Glutamatergic neuron (in vitro differentiated cells): ENCODE results near the gene RAB12. TPM values are rescaled to one million over a fixed set of nuclear protein-coding genes. Genes with fewer than 3 reads are reported as not detected.

Source experiments
- DNase-seq: peaks from one replicate; pipeline ENCODE4 v3.0.0; 2022
- H3K27ac Mint-ChIP-seq: one replicate; pipeline ENCODE4 v1.8.0; 2020; ENCODE audit warnings: mild to moderate bottlenecking, mixed read lengths, inconsistent platforms; ENCODE audit not compliant: unreplicated experiment
- H3K27me3 Mint-ChIP-seq: one replicate; pipeline ENCODE4 v1.8.0; 2020; ENCODE audit warnings: mild to moderate bottlenecking, moderate library complexity, mixed read lengths, inconsistent platforms; ENCODE audit not compliant: unreplicated experiment
- H3K36me3 Mint-ChIP-seq: one replicate; pipeline ENCODE4 v1.8.0; 2020; ENCODE audit warnings: mild to moderate bottlenecking, mixed read lengths, inconsistent platforms; ENCODE audit not compliant: unreplicated experiment
- H3K4me1 Mint-ChIP-seq: one replicate; pipeline ENCODE4 v1.8.0; 2020; ENCODE audit warnings: mild to moderate bottlenecking, low read depth, mixed read lengths, inconsistent platforms; ENCODE audit not compliant: unreplicated experiment
- H3K4me3 Mint-ChIP-seq: one replicate; pipeline ENCODE4 v1.8.0; 2020; ENCODE audit warnings: mild to moderate bottlenecking, mixed read lengths, inconsistent platforms; ENCODE audit not compliant: unreplicated experiment
- H3K9me3 Mint-ChIP-seq: one replicate; pipeline ENCODE4 v1.8.0; 2020; ENCODE audit warnings: mild to moderate bottlenecking, moderate library complexity, mixed read lengths, inconsistent platforms; ENCODE audit not compliant: unreplicated experiment
- total RNA-seq: library from RNA; stranded (reverse); fragmentation: NEBNext Ultra II Directional; extraction: Animal tissue kit (Norgen Biotek cat#: 25700); gene quantifications from one replicate; pipeline ENCODE4 v1.2.1, GENCODE V29; 2021; ENCODE audit not compliant: unreplicated experiment
- TF ChIP-seq, protein P1 (sequence below): fragments of 200-600 bp; sonication (generic); IDR thresholded peaks from one replicate; pipeline ENCODE4 v1.5.0; 2021; ENCODE audit not compliant: partially characterized antibody, unreplicated experiment

RAB12 gene
- total RNA-seq, 1 donor from 2014 or later, result 28.8 TPM

DNA sequence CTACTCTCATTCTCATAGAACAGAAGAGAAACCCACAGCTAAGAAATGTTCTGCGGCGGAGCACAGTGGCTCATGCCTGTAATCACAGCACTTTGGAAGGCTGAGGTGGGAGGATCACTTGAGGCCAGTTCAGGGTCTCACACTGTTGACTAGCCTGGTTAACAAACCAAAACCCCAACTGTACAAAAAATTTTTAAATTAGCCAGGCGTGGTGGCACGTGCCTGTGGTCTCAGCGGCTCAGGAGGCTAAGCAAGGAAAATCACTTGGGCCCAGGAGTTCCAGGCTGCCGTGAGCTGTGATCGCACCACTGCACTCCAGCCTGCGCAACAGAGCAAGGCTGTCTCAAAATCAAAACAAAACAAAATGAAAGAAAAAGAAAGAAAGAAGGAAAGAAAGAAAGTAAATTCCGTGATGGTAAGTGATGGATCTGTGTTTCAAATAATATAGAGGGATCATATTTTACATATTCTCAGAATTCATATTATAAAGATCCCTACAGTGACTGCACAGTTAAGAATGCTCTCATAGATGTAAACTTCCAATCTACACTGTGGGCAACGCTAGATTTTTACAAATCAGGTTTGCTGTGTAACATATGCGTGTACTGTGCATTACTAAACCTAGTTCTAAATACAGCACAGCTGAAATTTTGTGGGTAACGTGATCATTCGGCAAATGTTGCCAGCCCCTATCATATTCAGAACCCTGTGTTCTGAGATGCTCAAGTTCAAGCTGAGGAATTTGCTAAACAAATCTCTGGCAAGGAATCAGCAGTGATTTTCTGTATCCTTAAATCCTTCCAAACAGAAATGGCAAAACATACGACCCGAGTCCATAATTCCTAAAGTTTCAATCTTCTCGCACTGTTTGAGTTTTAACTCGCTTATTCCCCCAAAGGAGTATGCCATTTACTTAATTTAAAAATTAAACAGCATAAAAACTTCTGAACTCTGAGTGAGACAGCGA is 1.2 kb upstream of the RAB12 start:
- no peak for DNase-seq
- H3K27ac Mint-ChIP-seq, result peak overlapping the region; percentile 74
- TF ChIP-seq, protein P1, sequence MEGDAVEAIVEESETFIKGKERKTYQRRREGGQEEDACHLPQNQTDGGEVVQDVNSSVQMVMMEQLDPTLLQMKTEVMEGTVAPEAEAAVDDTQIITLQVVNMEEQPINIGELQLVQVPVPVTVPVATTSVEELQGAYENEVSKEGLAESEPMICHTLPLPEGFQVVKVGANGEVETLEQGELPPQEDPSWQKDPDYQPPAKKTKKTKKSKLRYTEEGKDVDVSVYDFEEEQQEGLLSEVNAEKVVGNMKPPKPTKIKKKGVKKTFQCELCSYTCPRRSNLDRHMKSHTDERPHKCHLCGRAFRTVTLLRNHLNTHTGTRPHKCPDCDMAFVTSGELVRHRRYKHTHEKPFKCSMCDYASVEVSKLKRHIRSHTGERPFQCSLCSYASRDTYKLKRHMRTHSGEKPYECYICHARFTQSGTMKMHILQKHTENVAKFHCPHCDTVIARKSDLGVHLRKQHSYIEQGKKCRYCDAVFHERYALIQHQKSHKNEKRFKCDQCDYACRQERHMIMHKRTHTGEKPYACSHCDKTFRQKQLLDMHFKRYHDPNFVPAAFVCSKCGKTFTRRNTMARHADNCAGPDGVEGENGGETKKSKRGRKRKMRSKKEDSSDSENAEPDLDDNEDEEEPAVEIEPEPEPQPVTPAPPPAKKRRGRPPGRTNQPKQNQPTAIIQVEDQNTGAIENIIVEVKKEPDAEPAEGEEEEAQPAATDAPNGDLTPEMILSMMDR, result no peak
- peaks cover 8% of the 10 kb centered on the region for H3K27me3 Mint-ChIP-seq
- H3K9me3 Mint-ChIP-seq, result peaks cover 6% of the 10 kb centered on the region
- H3K4me1 Mint-ChIP-seq, result peaks cover 17% of the 10 kb centered on the region
- H3K4me3 Mint-ChIP-seq, result peak overlapping the region; percentile 89
- H3K36me3 Mint-ChIP-seq, result no peaks in the 10 kb centered on the region

DNA sequence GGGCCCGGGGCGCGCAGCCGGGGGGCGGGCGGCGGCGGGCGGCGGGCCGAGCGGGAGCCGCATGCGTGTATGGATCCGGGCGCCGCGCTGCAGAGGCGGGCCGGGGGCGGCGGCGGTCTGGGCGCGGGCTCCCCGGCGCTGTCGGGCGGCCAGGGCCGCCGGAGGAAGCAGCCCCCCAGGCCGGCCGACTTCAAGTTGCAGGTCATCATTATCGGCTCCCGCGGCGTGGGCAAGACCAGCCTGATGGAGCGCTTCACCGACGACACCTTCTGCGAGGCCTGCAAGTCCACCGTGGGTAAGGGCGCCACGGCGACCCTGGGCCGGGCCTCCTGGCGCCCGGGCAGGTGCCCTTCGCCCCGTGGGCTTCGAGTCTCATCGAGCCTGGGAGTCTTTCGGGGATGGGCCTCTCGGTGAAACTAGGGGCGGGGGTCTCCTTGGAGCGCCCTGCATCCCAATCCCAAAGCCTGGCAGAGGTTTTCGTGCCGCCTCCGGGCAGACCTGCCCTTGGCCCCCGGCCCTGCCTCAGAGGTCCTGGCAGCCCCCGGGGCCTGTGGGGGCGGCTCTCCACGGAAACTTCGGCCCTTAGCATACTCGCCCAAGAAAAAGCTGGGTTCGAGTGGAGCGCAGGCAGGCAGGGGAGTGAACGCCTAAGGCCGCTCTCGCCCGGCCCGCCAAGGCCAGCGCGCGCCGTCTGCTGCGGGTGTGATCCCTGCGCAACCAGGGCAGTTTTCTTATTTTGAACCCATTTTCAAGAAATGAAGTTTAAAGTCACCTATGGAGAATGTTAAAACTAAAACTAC is 622 bp downstream of the RAB12 start:
- TF ChIP-seq, protein P1, result no peak
- Mint-ChIP-seq H3K4me3 (peak overlapping the region; percentile 84), H3K36me3 (no peaks in the 10 kb centered on the region), H3K27ac (peak overlapping the region; percentile 59), H3K4me1 (peaks cover 19% of the 10 kb centered on the region), H3K27me3 (peaks cover 11% of the 10 kb centered on the region), H3K9me3 (peaks cover 6% of the 10 kb centered on the region)
- DNase-seq, result peak; percentile 48

DNA sequence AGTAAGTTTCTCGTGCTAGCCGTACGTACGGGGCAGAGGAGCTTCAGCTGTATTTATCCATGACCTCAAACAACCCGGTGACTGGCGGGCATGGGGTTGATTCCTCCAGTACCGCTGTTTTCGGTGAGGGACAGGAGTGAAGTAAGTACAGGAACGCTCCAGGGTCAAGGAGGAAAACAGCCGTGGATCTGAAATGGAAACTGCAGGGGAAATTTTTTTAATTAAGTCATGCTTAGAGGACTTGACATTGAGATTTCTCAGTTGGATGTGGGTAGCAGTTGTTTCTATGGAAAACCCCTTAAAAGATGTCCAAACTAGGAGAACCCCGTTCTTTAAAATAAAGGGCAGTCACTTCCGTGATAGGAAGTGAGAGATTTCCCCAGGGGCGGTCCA is 1.2 kb downstream of the RAB12 start:
- peaks cover 6% of the 10 kb centered on the region for H3K9me3 Mint-ChIP-seq
- no peak for DNase-seq
- peak overlapping the region; percentile 59 for H3K27ac Mint-ChIP-seq
- H3K4me1 Mint-ChIP-seq, result peaks cover 25% of the 10 kb centered on the region
- H3K27me3 Mint-ChIP-seq, result peaks cover 12% of the 10 kb centered on the region
- H3K36me3 Mint-ChIP-seq, result no peaks in the 10 kb centered on the region
- H3K4me3 Mint-ChIP-seq, result peak overlapping the region; percentile 84
- TF ChIP-seq, protein P1, result no peak

DNA sequence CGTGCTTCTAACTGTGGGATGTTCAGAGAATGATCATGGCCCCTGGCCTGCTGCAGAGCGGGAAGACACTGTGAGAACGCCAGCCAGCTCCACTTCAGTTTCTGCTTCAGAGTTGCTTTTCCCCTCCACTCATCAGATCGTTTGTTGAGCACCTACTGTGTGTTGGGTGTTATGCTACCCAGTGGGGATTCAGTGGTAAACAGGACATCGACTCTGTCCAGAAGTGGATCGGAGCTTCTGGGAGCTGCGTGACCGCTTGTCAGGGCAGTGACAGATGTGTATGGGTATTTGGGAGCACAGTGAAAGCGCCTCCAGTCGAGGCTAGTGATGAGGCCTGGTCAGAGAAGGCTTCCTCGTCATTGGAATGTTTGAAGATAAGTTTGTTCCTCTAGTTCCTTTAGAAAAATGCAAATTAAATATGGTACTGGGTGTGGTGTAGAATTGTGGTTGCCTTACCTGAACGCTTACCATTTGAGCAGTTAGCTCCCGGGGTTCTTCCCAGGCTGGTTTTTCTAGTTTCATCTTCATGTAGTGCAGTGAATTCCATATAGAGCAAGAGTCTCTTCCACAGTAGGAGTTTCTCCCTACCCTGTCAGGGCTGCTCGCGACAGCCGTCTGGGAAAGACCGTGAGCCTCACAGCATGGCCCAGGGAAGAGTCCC is 2.8 kb downstream of the RAB12 start:
- TF ChIP-seq, protein P1, result no peak
- Mint-ChIP-seq H3K27me3 (peaks cover 12% of the 10 kb centered on the region), H3K9me3 (peaks cover 6% of the 10 kb centered on the region), H3K36me3 (no peaks in the 10 kb centered on the region), H3K4me1 (peaks cover 33% of the 10 kb centered on the region), H3K27ac (peak overlapping the region; percentile 52), H3K4me3 (peak overlapping the region; percentile 84)
- no peak for DNase-seq
